ENCODE results near the gene KCNK1.

KCNK1 gene

DNA sequence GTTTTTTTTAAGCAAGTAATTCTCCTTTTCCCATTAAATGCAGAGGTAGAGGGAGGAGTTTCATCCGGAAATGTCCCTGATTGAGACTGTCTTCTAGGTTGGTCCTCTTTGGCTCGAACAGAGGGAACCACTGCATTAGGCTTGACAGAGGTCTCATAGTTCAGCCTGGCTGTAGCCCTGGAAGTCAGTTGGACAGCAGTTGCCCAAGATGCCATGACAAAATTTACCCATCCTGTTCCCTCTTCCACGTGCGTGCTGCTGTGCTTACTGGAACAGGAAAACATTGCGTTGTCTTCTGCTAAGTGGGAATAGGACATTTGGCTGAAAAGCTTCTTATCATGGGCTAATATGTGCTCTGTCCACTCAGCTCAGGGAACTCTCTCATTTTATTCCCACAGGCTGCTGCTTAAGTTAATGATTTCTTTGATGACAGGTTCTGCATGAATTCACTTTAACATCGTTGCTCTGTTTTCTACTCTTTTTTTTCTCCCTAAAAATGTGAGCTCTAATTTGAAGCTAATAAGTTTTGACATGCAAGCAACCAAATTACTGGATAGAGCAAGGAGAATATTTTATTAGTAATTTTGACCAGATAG is 18.0 kb downstream of the KCNK1 start:
- TF ChIP-seq, protein P1, sequence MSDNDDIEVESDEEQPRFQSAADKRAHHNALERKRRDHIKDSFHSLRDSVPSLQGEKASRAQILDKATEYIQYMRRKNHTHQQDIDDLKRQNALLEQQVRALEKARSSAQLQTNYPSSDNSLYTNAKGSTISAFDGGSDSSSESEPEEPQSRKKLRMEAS (IDR thresholded peaks at IDR 0.05; ENCODE audit: low read depth, low read length) = no peak
- TF ChIP-seq MYC (IDR thresholded peaks at IDR 0.05; ENCODE audit: low read depth, low read length) (no peak), CTCF (IDR thresholded peaks at IDR 0.05; ENCODE audit: low read depth, low read length) (no peak), POLR2A (IDR thresholded peaks at IDR 0.05; ENCODE audit: extremely low read depth, insufficient read length) (no peak)
- DNase-seq (ENCODE audit: low read depth) = no peak
- H3K4me3 ChIP-seq (ENCODE audit: low read depth, low read length) = no peak overlapping the region

DNA sequence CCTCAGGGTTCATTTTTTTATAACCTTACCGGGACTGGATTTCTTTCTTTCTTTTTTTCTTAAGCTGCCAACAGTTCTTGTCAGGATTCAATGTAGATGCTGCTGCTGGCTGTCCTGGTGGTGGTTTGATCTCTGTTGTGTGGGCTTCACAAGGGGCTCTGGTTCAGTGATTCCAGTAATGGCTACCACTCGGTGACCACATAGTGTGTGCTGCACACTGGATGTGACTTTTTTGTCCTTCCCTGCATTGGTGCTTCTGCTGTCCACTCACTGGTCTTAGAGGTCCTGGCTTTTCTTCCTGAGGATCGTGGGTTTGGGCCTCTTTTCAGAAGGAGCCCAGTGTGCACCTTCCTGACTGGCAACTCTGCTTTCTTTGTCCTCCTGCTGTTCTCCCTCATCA is 18.5 kb downstream of the KCNK1 start:
- no peak overlapping the region for H3K4me3 ChIP-seq (ENCODE audit: low read depth, low read length)
- TF ChIP-seq POLR2A (IDR thresholded peaks at IDR 0.05; ENCODE audit: extremely low read depth, insufficient read length) (no peak), CTCF (IDR thresholded peaks at IDR 0.05; ENCODE audit: low read depth, low read length) (no peak), MYC (IDR thresholded peaks at IDR 0.05; ENCODE audit: low read depth, low read length) (no peak)
- TF ChIP-seq, protein P1 (IDR thresholded peaks at IDR 0.05; ENCODE audit: low read depth, low read length) = no peak
- DNase-seq (ENCODE audit: low read depth) = no peak

DNA sequence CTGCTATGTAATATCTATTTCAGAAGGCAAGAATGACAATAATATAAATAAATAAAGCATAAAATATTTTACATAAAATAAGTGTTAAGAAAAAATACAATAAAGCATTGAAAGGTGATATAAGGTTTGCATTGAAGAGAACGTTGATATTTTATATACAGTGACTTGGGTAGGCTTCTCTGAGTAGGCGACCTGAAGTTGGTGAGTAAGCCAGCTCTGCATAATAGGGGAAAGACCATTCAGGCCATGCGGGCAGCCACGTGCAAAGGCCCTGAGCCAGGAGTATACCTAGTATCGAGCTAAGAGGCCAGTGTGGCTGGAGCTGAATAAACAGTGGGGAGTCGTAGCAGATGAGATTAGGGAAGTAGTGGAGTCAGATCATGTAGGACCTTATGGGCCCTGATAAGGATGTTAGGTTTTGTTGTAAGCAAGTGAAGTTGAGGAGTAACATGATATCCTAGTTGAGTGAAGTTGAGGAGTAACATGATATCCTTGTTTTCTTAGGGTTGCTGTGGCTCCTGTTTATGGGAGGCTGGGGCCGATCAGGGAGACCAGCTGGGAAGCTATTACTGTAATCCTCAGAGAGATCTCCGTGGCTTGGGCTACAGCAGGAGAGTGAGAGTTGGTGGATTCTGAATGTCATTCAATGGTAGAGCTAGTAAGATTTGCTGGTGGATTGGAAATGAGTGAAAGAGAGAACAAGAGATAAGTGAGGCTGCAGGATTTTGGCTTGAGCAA is 22.0 kb downstream of the KCNK1 start:
- DNase-seq (ENCODE audit: low read depth) = no peak
- no peak overlapping the region for H3K4me3 ChIP-seq (ENCODE audit: low read depth, low read length)
- TF ChIP-seq POLR2A (IDR thresholded peaks at IDR 0.05; ENCODE audit: extremely low read depth, insufficient read length) (no peak), CTCF (IDR thresholded peaks at IDR 0.05; ENCODE audit: low read depth, low read length) (no peak), MYC (IDR thresholded peaks at IDR 0.05; ENCODE audit: low read depth, low read length) (no peak)
- TF ChIP-seq, protein P1 (IDR thresholded peaks at IDR 0.05; ENCODE audit: low read depth, low read length) = no peak

- DNase-seq (ENCODE audit: low read depth) = no peak
- no peak overlapping the region for H3K4me3 ChIP-seq (ENCODE audit: low read depth, low read length)
- TF ChIP-seq, protein P1 (IDR thresholded peaks at IDR 0.05; ENCODE audit: low read depth, low read length) = no peak
- TF ChIP-seq MYC (IDR thresholded peaks at IDR 0.05; ENCODE audit: low read depth, low read length) (no peak), POLR2A (IDR thresholded peaks at IDR 0.05; ENCODE audit: extremely low read depth, insufficient read length) (no peak), CTCF (IDR thresholded peaks at IDR 0.05; ENCODE audit: low read depth, low read length) (no peak)
These were observed 22.6 kb downstream of the KCNK1 start for GRCh38 chr1:233636503-233636877.

- H3K4me3 ChIP-seq (ENCODE audit: low read depth, low read length) = no peak overlapping the region
- DNase-seq (ENCODE audit: low read depth) = no peak
- TF ChIP-seq, protein P1 (IDR thresholded peaks at IDR 0.05; ENCODE audit: low read depth, low read length) = no peak
- TF ChIP-seq POLR2A (IDR thresholded peaks at IDR 0.05; ENCODE audit: extremely low read depth, insufficient read length) (no peak), MYC (IDR thresholded peaks at IDR 0.05; ENCODE audit: low read depth, low read length) (no peak), CTCF (IDR thresholded peaks at IDR 0.05; ENCODE audit: low read depth, low read length) (no peak)
These were observed 24.6 kb downstream of the KCNK1 start for GRCh38 chr1:233638513-233638912.
